HG02870 (cell line): ENCODE results near the gene PKMYT1.
"Not testable (repeated sequence)": the region's sequence is repeated elsewhere in the genome, so short reads cannot be mapped to it uniquely, and the experiment has no call there.

ENCODE experiments used
- ATAC-seq: cut with Tn5 transposase; IDR thresholded peaks from one replicate; pipeline ENCODE4 v1.9.1; 2021; ENCODE audit warnings: mild to moderate bottlenecking, moderate library complexity; ENCODE audit not compliant: unreplicated experiment

Gene PKMYT1

GRCh38 chr16:2936436-2937011, 43.7 kb downstream of the PKMYT1 start:
- ATAC-seq = no peak

- ATAC-seq = no peak
These were observed 45.8 kb downstream of the PKMYT1 start for GRCh38 chr16:2934450-2934849.

GRCh38 chr16:2933701-2934100, 46.5 kb downstream of the PKMYT1 start:
- ATAC-seq = no peak

- no peak for ATAC-seq
These were observed 47.1 kb downstream of the PKMYT1 start for GRCh38 chr16:2933136-2933535.

GRCh38 chr16:2931231-2931914, 48.9 kb downstream of the PKMYT1 start:
- ATAC-seq = not testable (repeated sequence)

- ATAC-seq = no peak
These were observed 50.0 kb downstream of the PKMYT1 start for GRCh38 chr16:2930236-2930635.

GRCh38 chr16:2929693-2930092, 50.6 kb downstream of the PKMYT1 start:
- ATAC-seq = no peak

- ATAC-seq = no peak
These were observed 51.5 kb downstream of the PKMYT1 start for GRCh38 chr16:2928796-2929195.

GRCh38 chr16:2928151-2928550, 52.1 kb downstream of the PKMYT1 start:
- not testable (repeated sequence) for ATAC-seq

- no peak for ATAC-seq
These were observed 53.1 kb downstream of the PKMYT1 start for GRCh38 chr16:2927010-2927646.

GRCh38 chr16:2926650-2926999, 53.6 kb downstream of the PKMYT1 start:
- no peak for ATAC-seq

GRCh38 chr16:2925951-2926649, 54.1 kb downstream of the PKMYT1 start:
- no peak for ATAC-seq

- ATAC-seq = no peak
These were observed 55.1 kb downstream of the PKMYT1 start for GRCh38 chr16:2924901-2925755.

GRCh38 chr16:2923481-2923880, 56.8 kb downstream of the PKMYT1 start:
- no peak for ATAC-seq
